OCI-LY1 (cell line): Measurements from ENCODE around the gene NFIX.

Source experiments
- H2AFZ ChIP-seq: fragments of 200-600 bp; sonication (generic), shearing (Covaris generic); 2 replicates; pipeline ENCODE4 v1.6.0; 2014; ENCODE audit warnings: antibody characterized with exemption, mild to moderate bottlenecking, low read length
- H3F3A ChIP-seq: fragments of 200-600 bp; sonication (generic), shearing (Covaris generic); 2 replicates; pipeline ENCODE4 v1.6.0; 2014; ENCODE audit warnings: mild to moderate bottlenecking, antibody characterized with exemption, low read length, moderate library complexity; ENCODE audit not compliant: insufficient read depth
- H3K27ac ChIP-seq: fragments of 200-600 bp; sonication (generic); 2 replicates; pipeline ENCODE4 v1.5.1; 2014; ENCODE audit warnings: low read length, mixed run types, mild to moderate bottlenecking, low read depth; ENCODE audit not compliant: poor library complexity, severe bottlenecking
- H3K27me3 ChIP-seq: fragments of 200-600 bp; sonication (generic); 2 replicates; pipeline ENCODE4 v1.6.0; 2014; ENCODE audit warnings: antibody characterized with exemption, mild to moderate bottlenecking, low read length, moderate library complexity; ENCODE audit not compliant: insufficient read depth
- H3K36me3 ChIP-seq: fragments of 200-600 bp; sonication (generic); 2 replicates; pipeline ENCODE4 v1.6.1; 2014; ENCODE audit warnings: mild to moderate bottlenecking, antibody characterized with exemption, low read length, moderate library complexity, mixed read lengths; ENCODE audit not compliant: insufficient read depth
- H3K4me1 ChIP-seq: fragments of 200-600 bp; sonication (generic); 2 replicates; pipeline ENCODE4 v1.5.1; 2014; ENCODE audit warnings: mild to moderate bottlenecking, low read length, moderate library complexity; ENCODE audit not compliant: insufficient read depth, severe bottlenecking
- H3K4me2 ChIP-seq: fragments of 200-600 bp; sonication (generic), shearing (Covaris generic); 2 replicates; pipeline ENCODE4 v1.6.1; 2014; ENCODE audit warnings: low read length
- H3K4me3 ChIP-seq: fragments of 200-600 bp; sonication (generic); 2 replicates; pipeline ENCODE4 v1.5.1; 2014; ENCODE audit warnings: low read length, low read depth, mild to moderate bottlenecking, mixed read lengths; ENCODE audit not compliant: poor library complexity, severe bottlenecking
- H3K79me2 ChIP-seq: fragments of 200-600 bp; shearing (Covaris generic); 2 replicates; pipeline ENCODE4 v1.6.1; 2016; ENCODE audit warnings: mixed run types, low read length, mixed read lengths; ENCODE audit not compliant: insufficient read depth
- H3K9ac ChIP-seq: fragments of 200-600 bp; sonication (generic), shearing (Covaris generic); 2 replicates; pipeline ENCODE4 v1.6.1; 2014; ENCODE audit warnings: mild to moderate bottlenecking, low read length, mixed read lengths
- H3K9me2 ChIP-seq: fragments of 200-600 bp; sonication (generic), shearing (Covaris generic); 2 replicates; pipeline ENCODE4 v1.6.1; 2014; ENCODE audit warnings: low read depth, mild to moderate bottlenecking, low read length, mixed read lengths
- H3K9me3 ChIP-seq: fragments of 200-600 bp; shearing (Covaris generic); 2 replicates; pipeline ENCODE4 v1.6.1; 2014; ENCODE audit warnings: low read length, mixed read lengths
- H4K20me1 ChIP-seq: fragments of 200-600 bp; sonication (generic), shearing (Covaris generic); 2 replicates; pipeline ENCODE4 v1.6.0; 2016; ENCODE audit warnings: mild to moderate bottlenecking, low read length; ENCODE audit not compliant: insufficient read depth
- CTCF ChIP-seq: fragments of 200-600 bp; sonication (generic), shearing (Covaris generic); IDR thresholded peaks from 2 replicates; pipeline ENCODE4 v1.5.1; 2017; ENCODE audit warnings: mild to moderate bottlenecking, antibody characterized with exemption, low read length, moderate library complexity, mixed read lengths
- EZH2 ChIP-seq: fragments of 200-600 bp; sonication (generic), shearing (Covaris generic); IDR thresholded peaks from 2 replicates; pipeline ENCODE4 v1.8.0; 2017; ENCODE audit warnings: borderline replicate concordance, mixed run types, mild to moderate bottlenecking, antibody characterized with exemption, low read length, moderate library complexity, mixed read lengths

Gene NFIX

GRCh38 chr19:13121551-13122274 is 126.4 kb downstream of the NFIX start:
- H4K20me1 ChIP-seq, result no peaks in the 10 kb centered on the region
- H3K79me2 ChIP-seq, result peaks cover 45% of the 10 kb centered on the region
- peaks cover 39% of the 10 kb centered on the region for H3K4me1 ChIP-seq
- no peak overlapping the region for H3K9ac ChIP-seq
- H2AFZ ChIP-seq, result no peak overlapping the region
- no peaks in the 10 kb centered on the region for H3K9me2 ChIP-seq
- no peak overlapping the region for H3K4me3 ChIP-seq
- no peak overlapping the region; the same call in 1 of the 2 replicates for H3K4me2 ChIP-seq
- H3K9me3 ChIP-seq, result no peaks in the 10 kb centered on the region
- no peak for TF ChIP-seq CTCF
- TF ChIP-seq EZH2, result no peak
- no peak overlapping the region for H3K27ac ChIP-seq
- no peaks in the 10 kb centered on the region for H3K27me3 ChIP-seq
- peaks cover 33% of the 10 kb centered on the region; the same call in 1 of the 2 replicates for H3K36me3 ChIP-seq
- H3F3A ChIP-seq, result peaks cover 4% of the 10 kb centered on the region; the same call in 1 of the 2 replicates

- TF ChIP-seq CTCF (no peak), EZH2 (no peak)
- no peaks in the 10 kb centered on the region for H3K27me3 ChIP-seq
- H3K4me2 ChIP-seq, result no peak overlapping the region
- H2AFZ ChIP-seq, result no peak overlapping the region
- no peak overlapping the region for H3K27ac ChIP-seq
- H3K4me3 ChIP-seq, result no peak overlapping the region
- H3K4me1 ChIP-seq, result peaks cover 36% of the 10 kb centered on the region
- no peaks in the 10 kb centered on the region for H3K9me2 ChIP-seq
- H3K9ac ChIP-seq, result no peak overlapping the region
- peaks cover 50% of the 10 kb centered on the region for H3K79me2 ChIP-seq
- no peaks in the 10 kb centered on the region for H3K9me3 ChIP-seq
- H3F3A ChIP-seq, result no peaks in the 10 kb centered on the region
- H3K36me3 ChIP-seq, result peaks cover 33% of the 10 kb centered on the region; the same call in 1 of the 2 replicates
- no peaks in the 10 kb centered on the region for H4K20me1 ChIP-seq
Observed at GRCh38 chr19:13122275-13122878, 127.1 kb downstream of the NFIX start.

- Histone ChIP-seq H3K9me2 (no peaks in the 10 kb centered on the region), H3K4me3 (no peak overlapping the region), H3K4me2 (no peak overlapping the region), H3K9me3 (no peaks in the 10 kb centered on the region), H4K20me1 (no peaks in the 10 kb centered on the region), H3K27ac (no peak overlapping the region), H3K9ac (no peak overlapping the region), H2AFZ (no peak overlapping the region), H3K79me2 (peaks cover 54% of the 10 kb centered on the region), H3K27me3 (no peaks in the 10 kb centered on the region), H3F3A (no peaks in the 10 kb centered on the region), H3K4me1 (peaks cover 31% of the 10 kb centered on the region), H3K36me3 (peaks cover 38% of the 10 kb centered on the region; the same call in 1 of the 2 replicates)
- TF ChIP-seq CTCF (no peak), EZH2 (no peak)
Observed at GRCh38 chr19:13122980-13123957, 128.0 kb downstream of the NFIX start.
